HepG2 (cell line): ENCODE results near the gene LASP1.
"Not testable (repeated sequence)": the region's sequence is repeated elsewhere in the genome, so short reads cannot be mapped to it uniquely, and the experiment has no call there.

Source experiments
- MTF1 ChIP-seq: sonication (generic); formaldehyde crosslinking; IDR thresholded peaks from 2 replicates; pipeline ENCODE4 v1.5.0; 2020; ENCODE audit warnings: missing genetic modification reagents
- POLR2AphosphoS5 ChIP-seq: IDR thresholded peaks from 2 replicates; pipeline ENCODE4 v1.6.1; 2012; ENCODE audit warnings: low read depth, low read length
- ZNF33A ChIP-seq: sonication (generic); formaldehyde crosslinking; IDR thresholded peaks from 2 replicates; pipeline ENCODE4 v1.5.1; 2020; ENCODE audit warnings: missing genetic modification reagents, mild to moderate bottlenecking, moderate library complexity, borderline replicate concordance
- ZNF619 ChIP-seq: sonication (generic); formaldehyde crosslinking; IDR thresholded peaks from 2 replicates; pipeline ENCODE4 v1.4.0; 2020; ENCODE audit warnings: mild to moderate bottlenecking, missing genetic modification reagents
- TF ChIP-seq, protein P1 (sequence below): sonication (generic); formaldehyde crosslinking; IDR thresholded peaks from 2 replicates; pipeline ENCODE4 v1.4.0; 2020; ENCODE audit warnings: missing genetic modification reagents
- TF ChIP-seq, protein P2 (sequence below): sonication (generic); formaldehyde crosslinking; IDR thresholded peaks from 2 replicates; pipeline ENCODE4 v1.9.0; 2021; ENCODE audit warnings: missing genetic modification reagents, borderline replicate concordance
- TF ChIP-seq, protein P3 (sequence below): sonication (generic); formaldehyde crosslinking; IDR thresholded peaks from 2 replicates; pipeline ENCODE4 v1.5.1; 2020; ENCODE audit warnings: mild to moderate bottlenecking, missing genetic modification reagents, moderate library complexity

DNA sequence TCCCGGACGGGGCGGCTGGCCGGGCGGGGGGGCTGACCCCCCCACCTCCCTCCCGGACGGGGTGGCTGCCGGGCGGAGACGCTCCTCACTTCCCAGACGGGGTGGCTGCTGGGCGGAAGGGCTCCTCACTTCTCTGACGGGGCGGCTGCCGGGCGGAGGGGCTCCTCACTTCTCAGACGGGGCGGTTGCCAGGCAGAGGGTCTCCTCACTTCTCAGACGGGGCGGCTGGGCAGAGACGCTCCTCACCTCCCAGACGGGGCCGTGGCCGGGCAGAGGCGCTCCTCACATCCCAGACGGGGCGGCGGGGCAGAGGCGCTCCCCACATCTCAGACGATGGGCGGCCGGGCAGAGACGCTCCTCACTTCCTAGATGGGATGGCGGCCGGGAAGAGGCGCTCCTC is 60.9 kb downstream of the LASP1 start:
- not testable (repeated sequence) for TF ChIP-seq ZNF33A (CRISPR knock-in tag); ZNF619 (CRISPR knock-in tag); MTF1 (CRISPR knock-in tag); POLR2AphosphoS5
- TF ChIP-seq, protein P1, sequence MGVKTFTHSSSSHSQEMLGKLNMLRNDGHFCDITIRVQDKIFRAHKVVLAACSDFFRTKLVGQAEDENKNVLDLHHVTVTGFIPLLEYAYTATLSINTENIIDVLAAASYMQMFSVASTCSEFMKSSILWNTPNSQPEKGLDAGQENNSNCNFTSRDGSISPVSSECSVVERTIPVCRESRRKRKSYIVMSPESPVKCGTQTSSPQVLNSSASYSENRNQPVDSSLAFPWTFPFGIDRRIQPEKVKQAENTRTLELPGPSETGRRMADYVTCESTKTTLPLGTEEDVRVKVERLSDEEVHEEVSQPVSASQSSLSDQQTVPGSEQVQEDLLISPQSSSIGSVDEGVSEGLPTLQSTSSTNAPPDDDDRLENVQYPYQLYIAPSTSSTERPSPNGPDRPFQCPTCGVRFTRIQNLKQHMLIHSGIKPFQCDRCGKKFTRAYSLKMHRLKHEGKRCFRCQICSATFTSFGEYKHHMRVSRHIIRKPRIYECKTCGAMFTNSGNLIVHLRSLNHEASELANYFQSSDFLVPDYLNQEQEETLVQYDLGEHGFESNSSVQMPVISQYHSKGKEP (CRISPR knock-in tag): not testable (repeated sequence)
- TF ChIP-seq, protein P2, sequence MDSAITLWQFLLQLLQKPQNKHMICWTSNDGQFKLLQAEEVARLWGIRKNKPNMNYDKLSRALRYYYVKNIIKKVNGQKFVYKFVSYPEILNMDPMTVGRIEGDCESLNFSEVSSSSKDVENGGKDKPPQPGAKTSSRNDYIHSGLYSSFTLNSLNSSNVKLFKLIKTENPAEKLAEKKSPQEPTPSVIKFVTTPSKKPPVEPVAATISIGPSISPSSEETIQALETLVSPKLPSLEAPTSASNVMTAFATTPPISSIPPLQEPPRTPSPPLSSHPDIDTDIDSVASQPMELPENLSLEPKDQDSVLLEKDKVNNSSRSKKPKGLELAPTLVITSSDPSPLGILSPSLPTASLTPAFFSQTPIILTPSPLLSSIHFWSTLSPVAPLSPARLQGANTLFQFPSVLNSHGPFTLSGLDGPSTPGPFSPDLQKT: not testable (repeated sequence)
- TF ChIP-seq, protein P3, sequence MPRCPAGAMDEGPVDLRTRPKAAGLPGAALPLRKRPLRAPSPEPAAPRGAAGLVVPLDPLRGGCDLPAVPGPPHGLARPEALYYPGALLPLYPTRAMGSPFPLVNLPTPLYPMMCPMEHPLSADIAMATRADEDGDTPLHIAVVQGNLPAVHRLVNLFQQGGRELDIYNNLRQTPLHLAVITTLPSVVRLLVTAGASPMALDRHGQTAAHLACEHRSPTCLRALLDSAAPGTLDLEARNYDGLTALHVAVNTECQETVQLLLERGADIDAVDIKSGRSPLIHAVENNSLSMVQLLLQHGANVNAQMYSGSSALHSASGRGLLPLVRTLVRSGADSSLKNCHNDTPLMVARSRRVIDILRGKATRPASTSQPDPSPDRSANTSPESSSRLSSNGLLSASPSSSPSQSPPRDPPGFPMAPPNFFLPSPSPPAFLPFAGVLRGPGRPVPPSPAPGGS (CRISPR knock-in tag): not testable (repeated sequence)
